ENCODE data around the gene UBE3C.

UBE3C gene

DNA sequence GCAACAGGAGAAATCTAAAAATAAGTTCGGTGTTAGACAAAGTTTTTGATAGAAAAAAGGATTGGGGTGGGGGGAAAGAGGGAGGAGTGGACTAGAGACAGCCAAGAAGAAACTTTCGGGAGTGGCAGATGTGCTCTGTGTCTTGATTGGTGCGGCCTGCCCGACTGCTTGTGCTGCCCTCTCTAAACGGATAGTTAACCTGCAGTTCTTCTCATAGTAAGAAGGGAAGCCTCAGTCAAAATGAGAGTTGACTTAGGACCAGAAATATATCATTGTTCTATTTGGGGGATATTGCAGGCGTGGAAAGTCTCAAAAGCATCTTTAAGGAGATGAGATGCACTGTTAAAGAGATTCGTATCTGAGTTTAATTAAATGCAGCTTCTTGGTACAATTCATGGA lies 39.3 kb downstream of the UBE3C start:
- no peaks in the 10 kb centered on the region for H3K9me3 ChIP-seq (ENCODE audit: insufficient read depth, low read depth, low read length)
- H4K12ac ChIP-seq (ENCODE audit: low read depth, low read length), result no peak overlapping the region
- no peak overlapping the region for H4K8ac ChIP-seq (ENCODE audit: low read depth, low read length)
- no peaks in the 10 kb centered on the region for H3K79me1 ChIP-seq (ENCODE audit: low read length)
- no peaks in the 10 kb centered on the region for H3K79me2 ChIP-seq (ENCODE audit: control insufficient read depth, insufficient read depth, low read length, poor library complexity)
- H2AK5ac ChIP-seq (ENCODE audit: low read length), result no peak overlapping the region
- no peaks in the 10 kb centered on the region for H3K4me1 ChIP-seq (ENCODE audit: control insufficient read depth in 1 of 2, insufficient read depth in 2 of 2, low read length in 2 of 2)
- no peak overlapping the region for H2BK120ac ChIP-seq (ENCODE audit: insufficient read depth, low read length, poor library complexity)
- no peak overlapping the region for H3K14ac ChIP-seq (ENCODE audit: low read length)
- H3K4me3 ChIP-seq (ENCODE audit: low read depth, low read length), result no peak overlapping the region
- no peak overlapping the region for H4K91ac ChIP-seq (ENCODE audit: low read depth, low read length)
- H3K4ac ChIP-seq (ENCODE audit: low read depth, low read length), result no peak overlapping the region
- H3K4me2 ChIP-seq (ENCODE audit: low read length), result no peak overlapping the region
- no peak overlapping the region for H3K18ac ChIP-seq (ENCODE audit: low read length)
- no peak overlapping the region for H2AFZ ChIP-seq (ENCODE audit: insufficient read depth, low read length, poor library complexity)
- WGBS (ENCODE audit: extremely low coverage, insufficient coverage, insufficient read length), result 100% methylated on average over 1 of the region's 7 CpGs
- H3K23ac ChIP-seq (ENCODE audit: low read length), result no peak overlapping the region
- DNase-seq, result no peak
- H2BK12ac ChIP-seq (ENCODE audit: low read length), result no peak overlapping the region
- no peaks in the 10 kb centered on the region for H3K27me3 ChIP-seq (ENCODE audit: insufficient read depth, low read length)
- no peak overlapping the region for H3K9ac ChIP-seq (ENCODE audit: low read length)
- H2BK5ac ChIP-seq (ENCODE audit: low read depth, low read length, poor library complexity), result no peak overlapping the region
- H3K27ac ChIP-seq (ENCODE audit: low read depth, low read length), result no peak overlapping the region
- peaks cover 31 to 37% of the 10 kb centered on the region in 2 experiments for H3K36me3 ChIP-seq (ENCODE audit: control insufficient read depth in 1 of 2, insufficient read depth in 2 of 2, low read length in 2 of 2)

DNA sequence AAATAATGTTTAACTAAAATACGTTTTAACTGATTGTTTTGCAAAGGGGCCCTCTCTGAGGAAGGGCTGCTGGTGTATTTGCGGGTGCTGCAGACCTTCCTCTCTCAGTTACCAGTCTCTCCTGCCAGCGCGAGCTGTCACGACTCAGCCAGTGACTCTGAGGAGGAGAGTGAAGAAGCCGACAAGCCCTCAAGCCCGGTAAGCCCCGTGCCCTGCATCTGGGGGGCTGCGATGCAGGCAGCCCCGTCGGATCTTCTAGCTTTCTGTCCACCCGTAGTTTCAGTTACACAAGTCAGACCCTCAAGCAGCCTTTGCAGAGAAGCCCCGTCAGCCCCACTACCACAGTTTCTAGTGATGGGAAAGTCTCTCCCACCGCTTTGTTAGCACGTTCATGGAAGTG lies 45.1 kb downstream of the UBE3C start:
- H4K12ac ChIP-seq (ENCODE audit: low read depth, low read length), result no peak overlapping the region
- H3K9ac ChIP-seq (ENCODE audit: low read length), result no peak overlapping the region
- H3K18ac ChIP-seq (ENCODE audit: low read length), result no peak overlapping the region
- no peak overlapping the region for H3K23ac ChIP-seq (ENCODE audit: low read length)
- H2BK5ac ChIP-seq (ENCODE audit: low read depth, low read length, poor library complexity), result no peak overlapping the region
- H2BK120ac ChIP-seq (ENCODE audit: insufficient read depth, low read length, poor library complexity), result no peak overlapping the region
- no peak overlapping the region for H3K27ac ChIP-seq (ENCODE audit: low read depth, low read length)
- H4K8ac ChIP-seq (ENCODE audit: low read depth, low read length), result no peak overlapping the region
- H2BK12ac ChIP-seq (ENCODE audit: low read length), result no peak overlapping the region
- no peaks in the 10 kb centered on the region for H3K79me1 ChIP-seq (ENCODE audit: low read length)
- no peak for DNase-seq
- no peak overlapping the region for H3K4ac ChIP-seq (ENCODE audit: low read depth, low read length)
- no peak overlapping the region for H2AK5ac ChIP-seq (ENCODE audit: low read length)
- no peak overlapping the region for H3K4me2 ChIP-seq (ENCODE audit: low read length)
- H3K27me3 ChIP-seq (ENCODE audit: insufficient read depth, low read length), result no peaks in the 10 kb centered on the region
- no peak overlapping the region for H3K14ac ChIP-seq (ENCODE audit: low read length)
- WGBS (ENCODE audit: extremely low coverage, insufficient coverage, insufficient read length), result no CpG with 5 or more reads among the region's 15 CpGs
- H3K79me2 ChIP-seq (ENCODE audit: control insufficient read depth, insufficient read depth, low read length, poor library complexity), result no peaks in the 10 kb centered on the region
- no peaks in the 10 kb centered on the region for H3K4me1 ChIP-seq (ENCODE audit: control insufficient read depth in 1 of 2, insufficient read depth in 2 of 2, low read length in 2 of 2)
- no peak overlapping the region for H2AFZ ChIP-seq (ENCODE audit: insufficient read depth, low read length, poor library complexity)
- no peak overlapping the region for H3K4me3 ChIP-seq (ENCODE audit: low read depth, low read length)
- H3K9me3 ChIP-seq (ENCODE audit: insufficient read depth, low read depth, low read length), result no peaks in the 10 kb centered on the region
- peaks cover 37 to 46% of the 10 kb centered on the region in 2 experiments for H3K36me3 ChIP-seq (ENCODE audit: control insufficient read depth in 1 of 2, insufficient read depth in 2 of 2, low read length in 2 of 2)
- H4K91ac ChIP-seq (ENCODE audit: low read depth, low read length), result no peak overlapping the region

DNA sequence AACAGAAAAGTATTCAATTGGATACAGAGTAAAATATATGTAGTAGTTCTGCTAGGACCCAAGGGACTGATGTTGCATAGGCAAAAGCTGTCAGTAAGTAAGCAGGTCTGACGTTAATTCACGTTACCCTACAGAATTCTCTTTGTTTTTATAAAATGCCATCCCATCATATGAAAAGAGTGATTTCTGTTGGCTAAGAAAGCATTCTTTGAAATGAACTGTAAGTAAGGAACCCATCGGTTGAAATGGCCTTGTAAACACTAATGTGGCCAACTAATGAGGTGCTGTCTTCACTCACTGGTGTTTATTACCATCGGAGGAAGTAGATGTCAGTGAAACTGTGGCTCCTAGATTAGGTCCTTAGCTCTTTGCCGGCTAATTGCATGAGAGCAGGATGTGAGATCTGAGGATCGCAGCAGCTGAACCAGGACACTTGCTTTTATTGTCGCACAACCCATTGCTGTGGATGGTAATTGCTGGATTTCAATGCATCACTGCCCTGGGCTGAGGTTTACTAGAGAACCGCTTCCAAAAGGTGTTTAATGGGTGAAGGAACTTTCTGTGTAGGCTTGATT lies 49.5 kb downstream of the UBE3C start:
- no peak overlapping the region for H2AK5ac ChIP-seq (ENCODE audit: low read length)
- no peak overlapping the region for H3K18ac ChIP-seq (ENCODE audit: low read length)
- no peak overlapping the region for H4K8ac ChIP-seq (ENCODE audit: low read depth, low read length)
- peak overlapping the region; percentile 75 for H3K9ac ChIP-seq (ENCODE audit: low read length)
- no peak overlapping the region for H2AFZ ChIP-seq (ENCODE audit: insufficient read depth, low read length, poor library complexity)
- no peak overlapping the region for H3K14ac ChIP-seq (ENCODE audit: low read length)
- no peak overlapping the region for H3K4me2 ChIP-seq (ENCODE audit: low read length)
- H3K4me3 ChIP-seq (ENCODE audit: low read depth, low read length), result no peak overlapping the region
- H3K79me1 ChIP-seq (ENCODE audit: low read length), result no peaks in the 10 kb centered on the region
- no peak overlapping the region for H3K27ac ChIP-seq (ENCODE audit: low read depth, low read length)
- H2BK12ac ChIP-seq (ENCODE audit: low read length), result no peak overlapping the region
- H3K9me3 ChIP-seq (ENCODE audit: insufficient read depth, low read depth, low read length), result no peaks in the 10 kb centered on the region
- no peaks in the 10 kb centered on the region for H3K27me3 ChIP-seq (ENCODE audit: insufficient read depth, low read length)
- peaks cover 0 to under 1% of the 10 kb centered on the region in 2 experiments for H3K4me1 ChIP-seq (ENCODE audit: control insufficient read depth in 1 of 2, insufficient read depth in 2 of 2, low read length in 2 of 2)
- H3K4ac ChIP-seq (ENCODE audit: low read depth, low read length), result no peak overlapping the region
- H2BK5ac ChIP-seq (ENCODE audit: low read depth, low read length, poor library complexity), result no peak overlapping the region
- H3K23ac ChIP-seq (ENCODE audit: low read length), result peak overlapping the region; percentile 95
- WGBS (ENCODE audit: extremely low coverage, insufficient coverage, insufficient read length), result no CpG with 5 or more reads among the region's 8 CpGs
- no peak overlapping the region for H4K91ac ChIP-seq (ENCODE audit: low read depth, low read length)
- H3K79me2 ChIP-seq (ENCODE audit: control insufficient read depth, insufficient read depth, low read length, poor library complexity), result no peaks in the 10 kb centered on the region
- no peak overlapping the region for H4K12ac ChIP-seq (ENCODE audit: low read depth, low read length)
- no peak overlapping the region for H2BK120ac ChIP-seq (ENCODE audit: insufficient read depth, low read length, poor library complexity)
- no peak for DNase-seq
- peaks cover 34 to 48% of the 10 kb centered on the region in 2 experiments for H3K36me3 ChIP-seq (ENCODE audit: control insufficient read depth in 1 of 2, insufficient read depth in 2 of 2, low read length in 2 of 2)

DNA sequence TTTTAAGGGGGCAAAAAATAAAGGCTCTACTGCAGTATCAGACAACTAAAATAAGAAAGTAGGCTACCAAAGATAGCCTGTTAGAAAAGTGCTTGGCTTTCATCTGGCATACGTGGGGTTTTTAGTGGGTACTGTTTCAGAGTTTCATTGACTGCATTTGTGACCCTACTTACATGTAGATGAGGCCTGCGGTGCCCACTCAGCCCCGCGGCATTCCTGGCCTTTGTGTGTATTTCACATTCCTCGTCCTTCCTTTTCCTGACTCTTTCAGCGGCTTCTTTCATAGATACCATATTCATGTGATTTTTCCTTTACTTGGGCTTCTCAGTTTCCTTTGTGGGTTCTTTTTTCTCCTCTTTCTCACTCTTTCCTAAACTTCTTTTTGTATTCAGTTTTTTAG lies 50.7 kb downstream of the UBE3C start:
- Histone ChIP-seq H3K14ac (ENCODE audit: low read length) (no peak overlapping the region), H2BK12ac (ENCODE audit: low read length) (no peak overlapping the region), H3K4me3 (ENCODE audit: low read depth, low read length) (no peak overlapping the region), H3K23ac (ENCODE audit: low read length) (no peak overlapping the region), H2AFZ (ENCODE audit: insufficient read depth, low read length, poor library complexity) (no peak overlapping the region), H3K36me3 (ENCODE audit: control insufficient read depth in 1 of 2, insufficient read depth in 2 of 2, low read length in 2 of 2) (peaks cover 28 to 41% of the 10 kb centered on the region in 2 experiments), H3K27ac (ENCODE audit: low read depth, low read length) (no peak overlapping the region), H2BK5ac (ENCODE audit: low read depth, low read length, poor library complexity) (no peak overlapping the region), H3K4me1 (ENCODE audit: control insufficient read depth in 1 of 2, insufficient read depth in 2 of 2, low read length in 2 of 2) (peaks cover 0 to 5% of the 10 kb centered on the region in 2 experiments), H3K9ac (ENCODE audit: low read length) (no peak overlapping the region), H4K91ac (ENCODE audit: low read depth, low read length) (no peak overlapping the region), H3K79me2 (ENCODE audit: control insufficient read depth, insufficient read depth, low read length, poor library complexity) (no peaks in the 10 kb centered on the region), H4K12ac (ENCODE audit: low read depth, low read length) (no peak overlapping the region), H3K4ac (ENCODE audit: low read depth, low read length) (no peak overlapping the region), H3K9me3 (ENCODE audit: insufficient read depth, low read depth, low read length) (no peaks in the 10 kb centered on the region), H3K27me3 (ENCODE audit: insufficient read depth, low read length) (no peaks in the 10 kb centered on the region), H2AK5ac (ENCODE audit: low read length) (no peak overlapping the region), H4K8ac (ENCODE audit: low read depth, low read length) (no peak overlapping the region), H2BK120ac (ENCODE audit: insufficient read depth, low read length, poor library complexity) (no peak overlapping the region), H3K79me1 (ENCODE audit: low read length) (no peaks in the 10 kb centered on the region), H3K4me2 (ENCODE audit: low read length) (no peak overlapping the region), H3K18ac (ENCODE audit: low read length) (no peak overlapping the region)
- DNase-seq, result no peak
- WGBS (ENCODE audit: extremely low coverage, insufficient coverage, insufficient read length), result no CpG with 5 or more reads among the region's 6 CpGs
